ENCODE measurements around the gene AP4M1. TPM values are rescaled to one million over a fixed set of nuclear protein-coding genes. Genes with fewer than 3 reads are reported as not detected.

The AP4M1 gene
- total RNA-seq, 2 experiments from 2014 or later, result 10.6 to 15.2 TPM

DNA sequence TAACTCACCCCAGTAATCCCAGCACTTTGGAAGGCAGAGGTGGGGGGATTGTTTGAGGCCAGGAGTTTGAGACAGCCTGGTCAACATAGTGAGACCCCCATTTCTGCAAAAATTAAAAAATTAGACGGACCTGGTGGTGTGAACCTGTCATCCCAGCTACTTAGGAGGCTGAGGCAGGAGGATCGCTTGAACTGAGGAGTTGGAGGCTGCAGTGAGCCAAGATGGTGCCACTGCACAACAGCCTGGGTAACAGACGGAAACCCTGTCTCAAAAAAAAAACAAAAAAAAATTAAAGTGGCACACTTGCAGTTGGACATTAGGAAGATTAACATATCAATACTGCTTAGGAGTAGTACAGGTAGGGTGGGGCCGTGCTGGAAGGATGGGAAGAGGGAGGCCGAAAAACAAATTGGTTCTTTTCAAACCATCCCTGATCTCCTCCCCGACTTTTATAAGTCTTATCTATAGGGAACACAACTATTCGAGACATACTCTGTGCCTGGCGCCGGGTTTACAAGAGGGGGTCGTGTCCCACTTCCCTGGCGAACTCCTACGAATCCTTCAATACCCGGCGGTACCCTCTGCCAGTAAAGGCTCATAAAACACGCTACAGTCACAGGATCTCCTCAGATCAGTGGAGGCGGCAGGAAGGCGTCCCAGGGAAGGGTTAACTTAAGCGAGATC lies 17.1 kb downstream of the AP4M1 start:
- no peaks in the 10 kb centered on the region for H3K9me3 Mint-ChIP-seq
- CTCF ChIA-PET, result interaction anchor here (0.7 kb wide), 1 partner anchor 69 kb away, joined by 3 read pairs; no protein-coding TSS in a partner anchor
- H3K27ac Mint-ChIP-seq, result peak overlapping the region; percentile 82
- H3K27me3 Mint-ChIP-seq, result no peaks in the 10 kb centered on the region
- peaks cover 29% of the 10 kb centered on the region for H3K4me1 Mint-ChIP-seq
- peaks cover 24% of the 10 kb centered on the region for H3K36me3 Mint-ChIP-seq (ENCODE audit: low read depth)
- DNase-seq, result no peak
- peak overlapping the region; percentile 86 for H3K4me3 Mint-ChIP-seq
- POLR2A ChIA-PET, result interaction anchor here (1.4 kb wide), 1 partner anchor 17 kb away, joined by 5 read pairs; the partner anchor contains the start of genes AP4M1 and MCM7

DNA sequence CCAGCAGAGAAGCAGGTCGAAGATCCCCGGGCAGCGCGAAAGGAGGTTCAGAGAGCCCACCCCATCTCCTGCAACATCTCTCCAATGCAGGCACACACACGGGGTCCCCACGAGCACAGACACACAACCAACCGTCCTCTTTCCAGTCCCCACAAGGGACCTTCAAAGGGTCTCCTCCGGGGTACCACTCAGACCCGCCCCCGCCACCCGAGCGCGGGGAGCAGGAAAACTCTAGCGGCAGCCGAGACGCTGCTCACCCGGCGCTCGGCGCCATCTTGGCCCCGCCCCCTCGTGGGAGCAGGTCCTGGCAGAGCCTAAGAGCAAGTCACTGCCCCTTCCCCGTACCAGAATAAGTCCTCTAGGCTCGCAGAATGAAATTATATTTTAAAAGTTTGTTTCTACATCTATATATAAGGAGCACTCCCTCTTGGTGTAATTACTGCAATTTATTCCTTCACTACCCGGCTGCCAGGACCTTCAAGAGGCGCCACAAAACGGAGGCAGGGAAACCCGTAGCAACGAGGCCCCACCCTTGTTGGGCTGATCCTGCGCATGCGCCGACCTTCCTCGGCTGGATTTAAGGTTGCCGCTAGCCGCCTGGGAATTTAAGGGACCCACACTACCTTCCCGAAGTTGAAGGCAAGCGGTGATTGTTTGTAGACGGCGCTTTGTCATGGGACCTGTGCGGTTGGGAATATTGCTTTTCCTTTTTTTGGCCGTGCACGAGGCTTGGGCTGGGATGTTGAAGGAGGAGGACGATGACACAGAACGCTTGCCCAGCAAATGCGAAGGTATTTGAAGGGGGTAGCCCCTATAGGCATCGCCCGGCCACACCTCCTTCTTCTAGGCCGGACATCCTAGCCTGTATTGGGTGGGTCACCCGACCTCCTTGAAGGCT lies 17.9 kb downstream of the AP4M1 start, which contains the start of the genes CNPY4 and TAF6:
Gene CNPY4, plus strand, starts transcription at position 563 of the 898 bp plus-strand sequence. Its CDS starts 111 bp downstream, at position 674.
Gene TAF6, minus strand, starts transcription at position 287 of the 898 bp plus-strand sequence. CDS start 5,149 bp downstream, outside the sequence.
- CTCF ChIA-PET, result interaction anchor here (1.6 to 2.4 kb wide), 2 partner anchors 11 to 18 kb away, joined by 11 to 15 read pairs; partner anchors contain the start of genes AP4M1 and MCM7
- POLR2A ChIA-PET, result interaction anchor here (1.0 to 2.2 kb wide), 10 partner anchors 8 to 309 kb away, joined by 3 to 56 read pairs (median 4); partner anchors contain the start of genes AP4M1, LAMTOR4, MCM7 and ZCWPW1
- peak; percentile 94 for DNase-seq
- Mint-ChIP-seq H3K4me1 (peaks cover 31% of the 10 kb centered on the region), H3K9me3 (no peaks in the 10 kb centered on the region), H3K36me3 (ENCODE audit: low read depth) (peaks cover 25% of the 10 kb centered on the region), H3K27ac (peak within 1 kb of the TSS; percentile 82), H3K27me3 (no peaks in the 10 kb centered on the region), H3K4me3 (peak within 1 kb of the TSS; percentile 86)

DNA sequence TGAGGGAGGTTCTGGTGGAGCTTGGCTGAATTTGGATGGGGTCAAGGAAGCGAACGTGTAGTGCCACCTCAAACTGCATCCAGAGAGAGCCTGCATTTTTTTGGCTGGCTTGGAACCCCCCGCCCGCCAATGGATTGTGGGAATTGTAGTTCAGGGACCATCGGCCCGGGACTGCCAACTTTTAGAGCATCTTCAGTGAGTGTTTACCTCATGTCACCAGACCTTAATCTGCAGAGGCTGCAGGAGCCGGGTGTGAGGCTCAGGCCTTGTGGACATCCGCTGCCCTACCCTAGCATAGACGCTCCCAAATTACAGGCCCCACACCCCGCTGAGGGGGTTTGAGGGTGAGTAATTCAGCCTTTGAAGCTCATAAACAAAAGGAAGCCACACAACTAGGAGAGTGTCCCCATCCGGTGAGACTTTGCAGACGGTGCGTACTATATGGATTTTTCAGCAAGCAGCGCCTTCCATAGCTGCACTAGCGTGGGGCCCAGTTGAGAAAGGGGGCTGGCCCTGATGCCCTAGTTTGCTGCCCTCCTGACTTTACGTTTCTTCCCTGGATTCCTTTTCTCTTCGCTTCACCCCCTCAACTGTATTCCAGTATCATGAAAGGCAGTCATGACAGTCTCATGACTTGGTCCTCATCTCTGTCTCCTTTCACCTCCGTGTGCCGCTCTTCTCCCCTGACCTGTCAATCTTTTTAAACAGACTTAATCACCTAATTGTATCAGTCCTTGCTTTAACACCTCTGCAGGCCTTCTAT lies 18.7 kb downstream of the AP4M1 start:
- Mint-ChIP-seq H3K9me3 (no peaks in the 10 kb centered on the region), H3K4me3 (peak overlapping the region; percentile 86), H3K36me3 (ENCODE audit: low read depth) (peaks cover 33% of the 10 kb centered on the region), H3K27ac (peak overlapping the region; percentile 82), H3K27me3 (no peaks in the 10 kb centered on the region), H3K4me1 (peaks cover 39% of the 10 kb centered on the region)
- POLR2A ChIA-PET, result interaction anchor here (0.6 to 2.2 kb wide), 12 partner anchors 9 to 754 kb away, joined by 3 to 56 read pairs (median 4); partner anchors contain the start of genes AP4M1, LAMTOR4, MCM7 and SRRT
- peak; percentile 80 for DNase-seq
- CTCF ChIA-PET, result interaction anchor here (0.6 to 2.4 kb wide), 3 partner anchors 10 to 18 kb away, joined by 3 to 15 read pairs (median 11); partner anchors contain the start of genes AP4M1 and MCM7

DNA sequence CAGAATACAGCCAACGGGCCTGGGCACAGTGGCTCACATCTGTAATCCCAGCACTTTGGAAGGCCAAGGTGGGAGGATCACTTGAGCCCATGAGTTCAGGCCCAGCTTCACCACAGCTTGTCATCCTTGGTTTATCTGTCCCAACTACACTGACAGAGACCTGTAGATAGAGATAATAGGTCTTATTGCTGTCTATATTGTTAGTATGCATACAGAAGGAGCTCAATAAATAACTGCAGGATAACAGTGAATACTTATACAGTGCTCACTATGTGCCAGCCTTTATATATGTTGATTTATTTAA lies 19.2 kb downstream of the AP4M1 start:
- ChIA-PET CTCF (interaction anchor here (0.6 to 2.4 kb wide), 3 partner anchors 9 to 19 kb away, joined by 3 to 15 read pairs (median 11); partner anchors contain the start of genes AP4M1 and MCM7), POLR2A (interaction anchor here (0.6 to 2.2 kb wide), 11 partner anchors 8 to 754 kb away, joined by 3 to 56 read pairs (median 4); partner anchors contain the start of genes AP4M1, LAMTOR4, MCM7 and SRRT)
- Mint-ChIP-seq H3K27me3 (no peaks in the 10 kb centered on the region), H3K9me3 (no peaks in the 10 kb centered on the region), H3K4me3 (peak overlapping the region; percentile 86), H3K36me3 (ENCODE audit: low read depth) (peaks cover 37% of the 10 kb centered on the region), H3K27ac (peak overlapping the region; percentile 82), H3K4me1 (peaks cover 44% of the 10 kb centered on the region)
- DNase-seq, result no peak

DNA sequence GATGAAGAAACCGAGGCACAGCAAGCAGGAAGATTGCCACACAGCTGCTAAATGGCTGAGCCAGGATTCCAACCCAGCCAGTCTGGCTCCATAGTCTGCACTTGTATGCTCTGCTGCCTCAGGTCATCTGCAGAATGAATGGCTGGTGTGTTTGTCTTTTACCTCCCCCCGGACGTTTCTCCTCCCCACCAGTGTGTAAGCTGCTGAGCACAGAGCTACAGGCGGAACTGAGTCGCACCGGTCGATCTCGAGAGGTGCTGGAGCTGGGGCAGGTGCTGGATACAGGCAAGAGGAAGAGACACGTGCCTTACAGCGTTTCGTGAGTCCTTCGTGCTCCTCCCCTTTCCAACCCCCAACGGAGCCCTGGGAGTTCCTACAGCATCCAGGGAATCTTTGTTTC lies 20.6 kb downstream of the AP4M1 start:
- H3K4me3 Mint-ChIP-seq, result no peak overlapping the region
- CTCF ChIA-PET, result no interaction called here
- peaks cover 36% of the 10 kb centered on the region for H3K36me3 Mint-ChIP-seq (ENCODE audit: low read depth)

DNA sequence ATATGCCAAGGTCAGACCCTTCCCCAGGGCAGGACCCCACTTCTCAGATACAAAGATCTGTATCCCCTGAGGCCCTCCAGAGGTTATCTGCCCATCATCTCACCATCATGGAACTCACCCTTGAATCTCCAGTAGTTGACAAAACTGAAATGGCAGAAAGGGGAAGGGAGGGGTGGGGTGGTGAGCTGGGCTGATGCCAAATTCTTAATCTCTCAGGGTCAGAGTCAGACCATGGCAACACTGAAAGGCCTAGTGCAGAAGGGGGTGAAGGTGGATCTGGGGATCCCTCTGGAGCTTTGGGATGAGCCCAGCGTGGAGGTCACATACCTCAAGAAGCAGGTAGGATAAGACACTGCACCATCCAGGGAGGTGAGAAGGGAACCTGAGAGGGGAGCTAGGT lies 21.1 kb downstream of the AP4M1 start:
- Mint-ChIP-seq H3K4me3 (no peak overlapping the region), H3K4me1 (peaks cover 45% of the 10 kb centered on the region), H3K27me3 (no peaks in the 10 kb centered on the region), H3K36me3 (ENCODE audit: low read depth) (peaks cover 36% of the 10 kb centered on the region), H3K9me3 (no peaks in the 10 kb centered on the region), H3K27ac (no peak overlapping the region)
- no peak for DNase-seq
- POLR2A ChIA-PET, result interaction anchor here (5.8 kb wide), 1 partner anchor 21 kb away, joined by 81 read pairs; the partner anchor contains the start of genes AP4M1 and MCM7
- CTCF ChIA-PET, result no interaction called here

More for the DNA sequence above, 20.6 kb downstream of the AP4M1 start:
- no peaks in the 10 kb centered on the region for H3K27me3 Mint-ChIP-seq
- H3K4me1 Mint-ChIP-seq, result peaks cover 45% of the 10 kb centered on the region
- DNase-seq, result no peak
- H3K9me3 Mint-ChIP-seq, result no peaks in the 10 kb centered on the region
- H3K27ac Mint-ChIP-seq, result no peak overlapping the region
- POLR2A ChIA-PET, result interaction anchor here (5.8 kb wide), 1 partner anchor 21 kb away, joined by 81 read pairs; the partner anchor contains the start of genes AP4M1 and MCM7

DNA sequence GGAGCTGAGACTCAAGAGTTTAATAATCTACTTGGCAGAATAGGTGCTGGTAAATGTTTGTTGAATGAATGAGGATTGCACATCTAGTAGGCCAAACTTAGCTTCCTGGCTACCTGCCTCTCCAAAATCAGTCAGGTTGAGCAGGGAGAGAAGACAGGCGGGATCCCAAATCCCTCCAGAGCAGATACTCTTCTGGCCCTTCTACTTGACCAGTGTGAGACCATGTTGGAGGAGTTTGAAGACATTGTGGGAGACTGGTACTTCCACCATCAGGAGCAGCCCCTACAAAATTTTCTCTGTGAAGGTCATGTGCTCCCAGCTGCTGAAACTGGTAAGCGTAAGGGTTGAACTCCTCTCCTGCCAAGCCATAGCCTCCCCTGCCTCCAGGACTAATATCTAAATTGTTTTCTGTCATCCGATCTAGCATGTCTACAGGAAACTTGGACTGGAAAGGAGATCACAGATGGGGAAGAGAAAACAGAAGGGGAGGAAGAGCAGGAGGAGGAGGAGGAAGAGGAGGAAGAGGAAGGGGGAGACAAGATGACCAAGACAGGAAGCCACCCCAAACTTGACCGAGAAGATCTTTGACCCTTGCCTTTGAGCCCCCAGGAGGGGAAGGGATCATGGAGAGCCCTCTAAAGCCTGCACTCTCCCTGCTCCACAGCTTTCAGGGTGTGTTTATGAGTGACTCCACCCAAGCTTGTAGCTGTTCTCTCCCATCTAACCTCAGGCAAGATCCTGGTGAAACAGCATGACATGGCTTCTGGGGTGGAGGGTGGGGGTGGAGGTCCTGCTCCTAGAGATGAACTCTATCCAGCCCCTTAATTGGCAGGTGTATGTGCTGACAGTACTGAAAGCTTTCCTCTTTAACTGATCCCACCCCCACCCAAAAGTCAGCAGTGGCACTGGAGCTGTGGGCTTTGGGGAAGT lies 23.1 kb downstream of the AP4M1 start:
- H3K4me3 Mint-ChIP-seq, result peak overlapping the region; percentile 17
- H3K36me3 Mint-ChIP-seq (ENCODE audit: low read depth), result peaks cover 32% of the 10 kb centered on the region
- POLR2A ChIA-PET, result interaction anchor here (0.9 to 5.8 kb wide), 6 partner anchors 19 to 220 kb away, joined by 3 to 81 read pairs (median 5); partner anchors contain the start of genes AP4M1, MCM7, PVRIG and ZKSCAN1
- H3K27ac Mint-ChIP-seq, result peak overlapping the region; percentile 31
- H3K27me3 Mint-ChIP-seq, result no peaks in the 10 kb centered on the region
- H3K4me1 Mint-ChIP-seq, result peaks cover 42% of the 10 kb centered on the region
- CTCF ChIA-PET, result interaction anchor here (0.7 to 2.1 kb wide), 2 partner anchors 24 to 127 kb away, joined by 5 read pairs; partner anchors contain the start of gene LAMTOR4
- DNase-seq, result no peak
- H3K9me3 Mint-ChIP-seq, result no peaks in the 10 kb centered on the region

DNA sequence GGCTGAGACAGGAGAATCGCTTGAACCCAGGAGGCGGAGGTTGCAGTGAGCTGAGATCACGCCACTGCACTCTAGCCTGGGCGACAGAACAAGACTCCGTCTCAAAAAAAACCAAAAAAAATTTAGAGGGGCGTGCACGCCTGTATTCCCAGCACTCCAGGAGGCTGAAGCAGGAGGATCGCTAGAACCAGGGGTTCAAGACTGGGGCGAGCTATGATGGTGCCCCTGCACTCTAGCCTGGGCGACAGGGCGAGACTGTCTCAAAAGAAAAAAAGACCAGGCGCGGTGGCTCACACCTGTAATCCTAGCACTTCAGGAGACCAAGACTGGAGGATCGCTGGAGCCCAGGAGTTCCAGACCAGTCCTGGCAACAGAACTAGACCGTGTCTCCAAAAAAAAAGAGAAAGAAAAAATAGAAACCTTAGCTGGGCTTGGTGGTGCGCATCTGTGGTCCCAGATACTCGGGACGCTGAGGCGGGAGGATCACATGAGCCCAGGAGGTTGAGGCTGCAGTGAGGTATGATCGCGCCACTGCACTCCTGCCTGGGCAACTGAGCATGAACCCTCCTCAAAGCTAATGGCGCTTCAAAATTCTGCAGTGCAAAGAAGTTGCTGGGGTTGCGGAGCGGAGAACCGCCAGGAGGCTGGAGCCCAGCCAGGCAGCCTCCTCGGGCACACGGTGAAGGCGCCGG lies 24.9 kb downstream of the AP4M1 start:
- Mint-ChIP-seq H3K9me3 (no peaks in the 10 kb centered on the region), H3K4me3 (peak overlapping the region; percentile 100), H3K4me1 (peaks cover 36% of the 10 kb centered on the region), H3K27ac (peak overlapping the region; percentile 100), H3K27me3 (no peaks in the 10 kb centered on the region), H3K36me3 (ENCODE audit: low read depth) (peaks cover 32% of the 10 kb centered on the region)
- ChIA-PET POLR2A (interaction anchor here (0.5 to 5.8 kb wide), 20 partner anchors 11 to 580 kb away, joined by 3 to 81 read pairs (median 5); partner anchors contain the start of genes AP4M1, COPS6, MCM7 and MEPCE), CTCF (interaction anchor here (0.6 to 2.1 kb wide), 6 partner anchors 15 to 319 kb away, joined by 3 to 5 read pairs (median 4); partner anchors contain the start of gene LAMTOR4)
- no peak for DNase-seq

DNA sequence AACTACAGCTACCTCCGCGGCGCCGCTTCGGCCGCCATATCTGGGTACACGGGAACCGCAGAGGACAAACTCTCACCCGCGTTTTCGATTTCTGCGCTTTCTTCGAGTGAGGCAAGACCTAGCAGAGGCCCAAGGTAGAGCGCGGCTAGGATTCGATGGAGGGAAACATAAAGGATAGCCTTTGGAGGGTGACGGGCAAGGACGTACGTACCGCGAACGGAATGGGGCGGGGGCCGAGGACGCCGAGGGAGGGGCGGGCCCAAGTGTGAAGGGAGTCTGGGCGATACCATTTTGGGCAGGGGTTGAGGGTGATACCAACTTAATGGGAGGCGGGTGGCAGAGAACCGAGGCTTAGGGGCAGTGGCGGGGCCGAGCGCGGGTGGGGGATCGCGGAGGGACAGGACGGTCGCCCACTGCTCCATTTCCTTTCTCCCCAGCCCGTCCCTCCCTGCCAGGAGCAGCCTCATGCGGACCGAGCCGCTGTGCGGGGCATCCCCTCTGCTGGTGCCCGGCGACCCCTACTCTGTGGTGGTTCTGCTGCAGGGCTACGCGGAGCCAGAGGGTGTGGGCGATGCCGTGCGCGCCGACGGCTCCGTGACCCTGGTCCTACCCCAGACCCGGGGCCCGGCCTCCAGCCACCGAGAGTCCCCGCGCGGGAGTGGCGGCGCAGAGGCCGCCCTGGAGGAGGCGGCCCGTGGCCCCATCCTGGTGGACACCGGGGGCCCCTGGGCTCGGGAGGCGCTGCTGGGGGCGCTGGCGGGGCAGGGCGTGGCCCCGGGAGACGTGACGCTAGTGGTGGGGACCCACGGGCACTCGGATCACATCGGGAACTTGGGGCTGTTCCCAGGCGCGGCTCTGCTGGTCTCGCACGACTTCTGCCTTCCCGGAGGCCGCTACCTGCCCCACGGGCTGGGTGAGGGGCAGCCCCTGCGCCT lies 25.8 kb downstream of the AP4M1 start, which contains the start of gene MBLAC1:
Gene MBLAC1, plus strand, starts transcription at position 37 of the 935 bp plus-strand sequence. Its CDS starts 429 bp downstream, at position 466.
- Mint-ChIP-seq H3K4me3 (peak within 1 kb of the TSS; percentile 100), H3K27me3 (no peaks in the 10 kb centered on the region), H3K4me1 (peaks cover 37% of the 10 kb centered on the region), H3K9me3 (no peaks in the 10 kb centered on the region), H3K36me3 (ENCODE audit: low read depth) (peaks cover 29% of the 10 kb centered on the region), H3K27ac (peak within 1 kb of the TSS; percentile 100)
- peak; percentile 92 for DNase-seq
- CTCF ChIA-PET, result interaction anchor here (0.8 to 2.1 kb wide), 3 partner anchors 21 to 318 kb away, joined by 3 to 5 read pairs (median 4); partner anchors contain the start of gene LAMTOR4
- POLR2A ChIA-PET, result interaction anchor here (0.7 to 5.8 kb wide), 20 partner anchors 11 to 579 kb away, joined by 3 to 81 read pairs (median 5); partner anchors contain the start of genes AP4M1, COPS6, MCM7 and MEPCE

Measured in activated CD4-positive, alpha-beta memory T cell treated with anti-CD3 and anti-CD28 coated beads, Interleukin-2, amount 10 ng/mL, durations not matched to agents 7 days and 5 days (primary cell).